MM.1S (cell line): Measurements from ENCODE around the gene ZNF331.

Experiments used
- EZH2phosphoT487 ChIP-seq: fragments of 300-600 bp; sonication (generic); IDR thresholded peaks from 2 replicates; pipeline ENCODE4 v1.6.1; 2018; ENCODE audit warnings: antibody characterized with exemption, low read length
- TF ChIP-seq, protein P1 (sequence below): fragments of 300-600 bp; sonication (generic); IDR thresholded peaks from 2 replicates; pipeline ENCODE4 v1.5.1; 2016; ENCODE audit warnings: antibody characterized with exemption, low read length, mixed read lengths

DNA sequence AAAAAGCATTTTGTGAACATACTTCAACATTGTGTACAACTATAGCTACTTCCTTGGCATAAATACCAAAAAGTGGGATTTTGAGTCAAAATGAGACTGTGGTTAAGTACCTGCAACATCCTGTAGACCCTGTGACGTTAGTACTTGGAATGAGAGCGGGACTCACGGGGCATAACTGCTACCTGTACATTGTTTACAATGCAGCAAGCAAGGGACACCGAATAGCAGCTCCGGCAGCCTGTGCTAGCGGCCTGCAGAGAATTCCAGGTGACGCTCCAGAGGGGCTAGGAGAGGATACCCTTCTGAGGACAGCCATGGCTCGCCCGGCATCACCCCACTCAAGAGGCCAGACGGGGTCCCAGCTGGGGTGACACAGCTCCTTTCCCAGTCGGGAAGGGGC, 824 bp upstream of the ZNF331 start:
- TF ChIP-seq EZH2phosphoT487 = no peak
- TF ChIP-seq, protein P1, sequence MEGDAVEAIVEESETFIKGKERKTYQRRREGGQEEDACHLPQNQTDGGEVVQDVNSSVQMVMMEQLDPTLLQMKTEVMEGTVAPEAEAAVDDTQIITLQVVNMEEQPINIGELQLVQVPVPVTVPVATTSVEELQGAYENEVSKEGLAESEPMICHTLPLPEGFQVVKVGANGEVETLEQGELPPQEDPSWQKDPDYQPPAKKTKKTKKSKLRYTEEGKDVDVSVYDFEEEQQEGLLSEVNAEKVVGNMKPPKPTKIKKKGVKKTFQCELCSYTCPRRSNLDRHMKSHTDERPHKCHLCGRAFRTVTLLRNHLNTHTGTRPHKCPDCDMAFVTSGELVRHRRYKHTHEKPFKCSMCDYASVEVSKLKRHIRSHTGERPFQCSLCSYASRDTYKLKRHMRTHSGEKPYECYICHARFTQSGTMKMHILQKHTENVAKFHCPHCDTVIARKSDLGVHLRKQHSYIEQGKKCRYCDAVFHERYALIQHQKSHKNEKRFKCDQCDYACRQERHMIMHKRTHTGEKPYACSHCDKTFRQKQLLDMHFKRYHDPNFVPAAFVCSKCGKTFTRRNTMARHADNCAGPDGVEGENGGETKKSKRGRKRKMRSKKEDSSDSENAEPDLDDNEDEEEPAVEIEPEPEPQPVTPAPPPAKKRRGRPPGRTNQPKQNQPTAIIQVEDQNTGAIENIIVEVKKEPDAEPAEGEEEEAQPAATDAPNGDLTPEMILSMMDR = no peak
